HG03460 (cell line): ENCODE results near the gene COL5A3.
"Not testable (repeated sequence)": the region's sequence is repeated elsewhere in the genome, so short reads cannot be mapped to it uniquely, and the experiment has no call there.

ENCODE experiments used
- ATAC-seq: cut with Tn5 transposase; IDR thresholded peaks from one replicate; pipeline ENCODE4 v1.9.1; 2021; ENCODE audit not compliant: unreplicated experiment

The COL5A3 gene

GRCh38 chr19:9939301-9939913 is 70.9 kb downstream of the COL5A3 start:
- ATAC-seq: no peak

GRCh38 chr19:9937001-9937411 is 73.3 kb downstream of the COL5A3 start:
- ATAC-seq: no peak

- no peak for ATAC-seq
These were observed 73.8 kb downstream of the COL5A3 start, which contains the start of gene OLFM2 for GRCh38 chr19:9936326-9937000. Gene OLFM2, minus strand, starts transcription at chr19:9936515. Its CDS starts 149 bp downstream, at chr19:9936366.

- no peak for ATAC-seq
These were observed 74.6 kb downstream of the COL5A3 start for GRCh38 chr19:9935506-9936325.

- ATAC-seq: no peak
These were observed 76.0 kb downstream of the COL5A3 start for GRCh38 chr19:9934132-9934950.

- no peak for ATAC-seq
These were observed 77.5 kb downstream of the COL5A3 start for GRCh38 chr19:9932835-9933234.

GRCh38 chr19:9931629-9932028 is 78.7 kb downstream of the COL5A3 start:
- ATAC-seq: no peak

- ATAC-seq: no peak
These were observed 86.9 kb downstream of the COL5A3 start for GRCh38 chr19:9923440-9923839.

- ATAC-seq: not testable (repeated sequence)
These were observed 87.4 kb downstream of the COL5A3 start for GRCh38 chr19:9922782-9923379.

GRCh38 chr19:9917321-9917720 is 93.0 kb downstream of the COL5A3 start:
- ATAC-seq: no peak

- no peak for ATAC-seq
These were observed 93.6 kb downstream of the COL5A3 start for GRCh38 chr19:9916719-9917118.

GRCh38 chr19:9914315-9915207 is 95.7 kb downstream of the COL5A3 start:
- no peak for ATAC-seq

GRCh38 chr19:9914001-9914314 is 96.3 kb downstream of the COL5A3 start:
- no peak for ATAC-seq

GRCh38 chr19:9913237-9914000 is 96.9 kb downstream of the COL5A3 start:
- no peak for ATAC-seq

GRCh38 chr19:9912551-9913236 is 97.6 kb downstream of the COL5A3 start:
- ATAC-seq: no peak

GRCh38 chr19:9911524-9912185 is 98.6 kb downstream of the COL5A3 start:
- no peak for ATAC-seq

GRCh38 chr19:9910625-9911024 is 99.7 kb downstream of the COL5A3 start:
- ATAC-seq: no peak
